ENCODE measurements around the gene MTHFD1. TPM values are rescaled to one million over a fixed set of nuclear protein-coding genes. Genes with fewer than 3 reads are reported as not detected.

Gene MTHFD1
- polyA plus RNA-seq, 1 of the 3 experiments (the other 2 are of a cell fraction) = 31.0 TPM

DNA sequence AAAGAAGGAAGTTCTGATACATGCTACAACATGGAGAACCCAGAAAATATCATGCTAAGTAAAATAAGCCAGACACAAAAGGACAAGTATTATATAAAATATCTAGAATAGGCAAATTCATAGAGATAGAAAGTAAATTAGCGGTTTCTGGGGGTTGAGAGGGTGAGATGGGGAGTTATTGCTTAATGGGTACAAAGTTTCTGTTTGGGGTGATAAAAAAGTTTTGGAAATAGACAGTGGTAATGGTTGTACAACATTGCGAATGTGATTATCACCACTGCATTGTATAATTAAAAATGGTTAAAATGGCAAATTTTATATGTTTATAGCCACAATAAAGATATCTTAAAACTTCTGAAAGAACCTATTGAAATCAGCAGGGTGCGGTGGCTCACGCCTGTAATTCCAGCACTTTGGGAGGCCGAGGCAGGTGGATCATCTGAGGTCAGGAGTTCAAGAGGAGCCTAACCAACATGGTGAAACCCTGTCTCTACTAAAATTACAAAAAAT is 100.5 kb downstream of the MTHFD1 start (continued):
- TF ChIP-seq, protein P1, sequence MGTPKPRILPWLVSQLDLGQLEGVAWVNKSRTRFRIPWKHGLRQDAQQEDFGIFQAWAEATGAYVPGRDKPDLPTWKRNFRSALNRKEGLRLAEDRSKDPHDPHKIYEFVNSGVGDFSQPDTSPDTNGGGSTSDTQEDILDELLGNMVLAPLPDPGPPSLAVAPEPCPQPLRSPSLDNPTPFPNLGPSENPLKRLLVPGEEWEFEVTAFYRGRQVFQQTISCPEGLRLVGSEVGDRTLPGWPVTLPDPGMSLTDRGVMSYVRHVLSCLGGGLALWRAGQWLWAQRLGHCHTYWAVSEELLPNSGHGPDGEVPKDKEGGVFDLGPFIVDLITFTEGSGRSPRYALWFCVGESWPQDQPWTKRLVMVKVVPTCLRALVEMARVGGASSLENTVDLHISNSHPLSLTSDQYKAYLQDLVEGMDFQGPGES (IDR thresholded peaks at IDR 0.05; ENCODE audit: low read depth, low read length) = no peak

DNA sequence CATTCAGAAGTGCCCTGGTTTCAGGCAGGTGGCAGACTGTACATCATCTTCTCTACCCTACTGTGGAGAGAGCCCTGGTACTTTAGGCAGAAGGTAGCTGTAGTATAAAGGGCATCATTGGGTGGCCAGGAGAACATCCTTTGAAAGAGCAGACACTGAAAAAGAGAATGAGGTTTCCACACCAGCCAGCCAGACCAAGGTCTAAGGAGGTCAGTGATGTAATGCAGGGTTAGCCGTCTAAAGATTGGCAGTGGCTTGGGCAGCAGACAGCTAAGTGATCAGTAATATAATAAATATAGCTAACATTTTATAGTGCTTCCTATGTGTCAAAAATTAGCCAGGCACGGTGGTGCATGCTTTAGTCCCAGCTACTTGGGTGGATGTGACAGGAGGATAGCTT is 103.5 kb downstream of the MTHFD1 start:
- Histone ChIP-seq H2AFZ (ENCODE audit: low read depth) (no peak overlapping the region), H3K27me3 (ENCODE audit: insufficient read depth) (no peaks in the 10 kb centered on the region), H3K36me3 (replicated peaks in 1 of 2; ENCODE audit: control insufficient read depth in 1 of 2, insufficient read depth in 2 of 2, low read length in 1 of 2) (peaks cover 25 to 31% of the 10 kb centered on the region in 2 experiments), H3K4me2 (no peak overlapping the region), H3K4me1 (ENCODE audit: control insufficient read depth in 1 of 2, insufficient read depth in 2 of 2, low read depth in 1 of 2, low read length in 1 of 2) (no peaks in the 10 kb centered on the region; a peak in 1 of 4 replicates), H3K79me2 (ENCODE audit: insufficient read depth) (0 out of 2 replicates have a peak, but pooled peaks cover 4% of the 10 kb centered on the region), H3F3A (replicated peaks; ENCODE audit: insufficient read depth) (no peaks in the 10 kb centered on the region), H3K9ac (no peak overlapping the region), H3K4me3 (ENCODE audit: low read depth in 2 of 2, low read length in 1 of 2) (no peak overlapping the region), H4K20me1 (ENCODE audit: insufficient read depth) (no peaks in the 10 kb centered on the region), H3K27ac (ENCODE audit: low read depth in 2 of 2, low read length in 1 of 2) (no peak overlapping the region), H3K9me3 (no peaks in the 10 kb centered on the region), H3K9me2 (no peaks in the 10 kb centered on the region)
- WGBS (ENCODE audit: low lambda C conversion rate) = 95% methylated on average over 2 of the region's 2 CpGs
- DNase-seq = no peak
- CTCF ChIA-PET = interaction anchor here (0.8 to 3.2 kb wide), 6 partner anchors 10 to 145 kb away, joined by 3 to 23 read pairs (median 4); no protein-coding TSS in a partner anchor
- TF ChIP-seq TAF1 (IDR thresholded peaks at IDR 0.05; ENCODE audit: borderline replicate concordance, low read depth, low read length) (no peak), SIN3A (IDR thresholded peaks at IDR 0.05; ENCODE audit: borderline replicate concordance, low read depth, low read length) (no peak), MXI1 (IDR thresholded peaks at IDR 0.05; ENCODE audit: low read depth, low read length) (no peak), FOSL2 (IDR thresholded peaks at IDR 0.05; ENCODE audit: borderline replicate concordance, low read depth) (no peak), MEF2A (IDR thresholded peaks at IDR 0.05; ENCODE audit: borderline replicate concordance, low read depth) (no peak), FOXM1 (IDR thresholded peaks at IDR 0.05; ENCODE audit: low read depth) (no peak), YY1 (IDR thresholded peaks at IDR 0.05; ENCODE audit: low read depth) (no peak)
- TF ChIP-seq, protein P2, sequence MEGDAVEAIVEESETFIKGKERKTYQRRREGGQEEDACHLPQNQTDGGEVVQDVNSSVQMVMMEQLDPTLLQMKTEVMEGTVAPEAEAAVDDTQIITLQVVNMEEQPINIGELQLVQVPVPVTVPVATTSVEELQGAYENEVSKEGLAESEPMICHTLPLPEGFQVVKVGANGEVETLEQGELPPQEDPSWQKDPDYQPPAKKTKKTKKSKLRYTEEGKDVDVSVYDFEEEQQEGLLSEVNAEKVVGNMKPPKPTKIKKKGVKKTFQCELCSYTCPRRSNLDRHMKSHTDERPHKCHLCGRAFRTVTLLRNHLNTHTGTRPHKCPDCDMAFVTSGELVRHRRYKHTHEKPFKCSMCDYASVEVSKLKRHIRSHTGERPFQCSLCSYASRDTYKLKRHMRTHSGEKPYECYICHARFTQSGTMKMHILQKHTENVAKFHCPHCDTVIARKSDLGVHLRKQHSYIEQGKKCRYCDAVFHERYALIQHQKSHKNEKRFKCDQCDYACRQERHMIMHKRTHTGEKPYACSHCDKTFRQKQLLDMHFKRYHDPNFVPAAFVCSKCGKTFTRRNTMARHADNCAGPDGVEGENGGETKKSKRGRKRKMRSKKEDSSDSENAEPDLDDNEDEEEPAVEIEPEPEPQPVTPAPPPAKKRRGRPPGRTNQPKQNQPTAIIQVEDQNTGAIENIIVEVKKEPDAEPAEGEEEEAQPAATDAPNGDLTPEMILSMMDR (IDR thresholded peaks at IDR 0.05) = no peak
- POLR2A ChIA-PET = interaction anchor here (1.7 kb wide), 1 partner anchor 9 kb away, joined by 3 read pairs; no protein-coding TSS in a partner anchor

DNA sequence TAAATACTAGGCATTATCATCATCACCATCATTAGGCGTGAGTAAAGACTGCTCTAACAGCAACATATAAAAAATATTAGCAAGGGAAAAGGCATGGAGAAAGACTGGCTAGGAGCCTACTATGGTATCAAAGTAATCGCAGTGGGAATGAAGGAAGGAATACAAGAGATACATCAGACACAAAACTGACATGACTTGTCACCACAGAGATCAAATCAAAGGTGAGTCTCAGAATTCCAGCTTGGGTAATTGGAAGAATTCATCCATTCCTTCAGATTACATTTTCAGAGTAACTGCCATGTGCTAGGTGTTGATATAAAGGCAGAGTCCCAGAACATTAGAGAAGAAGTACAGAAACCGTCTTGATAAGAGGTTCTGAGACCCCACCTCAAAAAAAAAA is 105.3 kb downstream of the MTHFD1 start:
- Histone ChIP-seq H3K9me3 (no peaks in the 10 kb centered on the region), H2AFZ (ENCODE audit: low read depth) (no peak overlapping the region), H3K9ac (no peak overlapping the region), H3F3A (replicated peaks; ENCODE audit: insufficient read depth) (no peaks in the 10 kb centered on the region), H3K27ac (ENCODE audit: low read depth in 2 of 2, low read length in 1 of 2) (no peak overlapping the region), H3K27me3 (ENCODE audit: insufficient read depth) (no peaks in the 10 kb centered on the region), H3K79me2 (ENCODE audit: insufficient read depth) (0 out of 2 replicates have a peak, but pooled peaks cover 4% of the 10 kb centered on the region), H3K4me2 (no peak overlapping the region), H3K4me1 (ENCODE audit: control insufficient read depth in 1 of 2, insufficient read depth in 2 of 2, low read depth in 1 of 2, low read length in 1 of 2) (no peaks in the 10 kb centered on the region; a peak in 1 of 4 replicates), H3K4me3 (ENCODE audit: low read depth in 2 of 2, low read length in 1 of 2) (no peak overlapping the region), H3K36me3 (replicated peaks in 1 of 2; ENCODE audit: control insufficient read depth in 1 of 2, insufficient read depth in 2 of 2, low read length in 1 of 2) (peaks cover 17 to 19% of the 10 kb centered on the region in 2 experiments), H4K20me1 (ENCODE audit: insufficient read depth) (no peaks in the 10 kb centered on the region), H3K9me2 (no peaks in the 10 kb centered on the region)
- DNase-seq = no peak
- CTCF ChIA-PET = interaction anchor here (1.3 to 3.4 kb wide), 2 partner anchors 15 to 17 kb away, joined by 6 to 22 read pairs; no protein-coding TSS in a partner anchor
- POLR2A ChIA-PET = no interaction called here
- WGBS (ENCODE audit: low lambda C conversion rate) = 92% methylated on average over 3 of the region's 3 CpGs
- no peak for TF ChIP-seq NFIC (IDR thresholded peaks at IDR 0.05; ENCODE audit: borderline replicate concordance)
- TF ChIP-seq, protein P3, sequence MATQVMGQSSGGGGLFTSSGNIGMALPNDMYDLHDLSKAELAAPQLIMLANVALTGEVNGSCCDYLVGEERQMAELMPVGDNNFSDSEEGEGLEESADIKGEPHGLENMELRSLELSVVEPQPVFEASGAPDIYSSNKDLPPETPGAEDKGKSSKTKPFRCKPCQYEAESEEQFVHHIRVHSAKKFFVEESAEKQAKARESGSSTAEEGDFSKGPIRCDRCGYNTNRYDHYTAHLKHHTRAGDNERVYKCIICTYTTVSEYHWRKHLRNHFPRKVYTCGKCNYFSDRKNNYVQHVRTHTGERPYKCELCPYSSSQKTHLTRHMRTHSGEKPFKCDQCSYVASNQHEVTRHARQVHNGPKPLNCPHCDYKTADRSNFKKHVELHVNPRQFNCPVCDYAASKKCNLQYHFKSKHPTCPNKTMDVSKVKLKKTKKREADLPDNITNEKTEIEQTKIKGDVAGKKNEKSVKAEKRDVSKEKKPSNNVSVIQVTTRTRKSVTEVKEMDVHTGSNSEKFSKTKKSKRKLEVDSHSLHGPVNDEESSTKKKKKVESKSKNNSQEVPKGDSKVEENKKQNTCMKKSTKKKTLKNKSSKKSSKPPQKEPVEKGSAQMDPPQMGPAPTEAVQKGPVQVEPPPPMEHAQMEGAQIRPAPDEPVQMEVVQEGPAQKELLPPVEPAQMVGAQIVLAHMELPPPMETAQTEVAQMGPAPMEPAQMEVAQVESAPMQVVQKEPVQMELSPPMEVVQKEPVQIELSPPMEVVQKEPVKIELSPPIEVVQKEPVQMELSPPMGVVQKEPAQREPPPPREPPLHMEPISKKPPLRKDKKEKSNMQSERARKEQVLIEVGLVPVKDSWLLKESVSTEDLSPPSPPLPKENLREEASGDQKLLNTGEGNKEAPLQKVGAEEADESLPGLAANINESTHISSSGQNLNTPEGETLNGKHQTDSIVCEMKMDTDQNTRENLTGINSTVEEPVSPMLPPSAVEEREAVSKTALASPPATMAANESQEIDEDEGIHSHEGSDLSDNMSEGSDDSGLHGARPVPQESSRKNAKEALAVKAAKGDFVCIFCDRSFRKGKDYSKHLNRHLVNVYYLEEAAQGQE (IDR thresholded peaks at IDR 0.05; ENCODE audit: low read depth, low read length) = no peak
- no peak for TF ChIP-seq MEF2A (IDR thresholded peaks at IDR 0.05; ENCODE audit: borderline replicate concordance, low read depth)
- TF ChIP-seq, protein P4, sequence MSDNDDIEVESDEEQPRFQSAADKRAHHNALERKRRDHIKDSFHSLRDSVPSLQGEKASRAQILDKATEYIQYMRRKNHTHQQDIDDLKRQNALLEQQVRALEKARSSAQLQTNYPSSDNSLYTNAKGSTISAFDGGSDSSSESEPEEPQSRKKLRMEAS (IDR thresholded peaks at IDR 0.05; ENCODE audit: low read depth) = no peak
- TF ChIP-seq, protein P5, sequence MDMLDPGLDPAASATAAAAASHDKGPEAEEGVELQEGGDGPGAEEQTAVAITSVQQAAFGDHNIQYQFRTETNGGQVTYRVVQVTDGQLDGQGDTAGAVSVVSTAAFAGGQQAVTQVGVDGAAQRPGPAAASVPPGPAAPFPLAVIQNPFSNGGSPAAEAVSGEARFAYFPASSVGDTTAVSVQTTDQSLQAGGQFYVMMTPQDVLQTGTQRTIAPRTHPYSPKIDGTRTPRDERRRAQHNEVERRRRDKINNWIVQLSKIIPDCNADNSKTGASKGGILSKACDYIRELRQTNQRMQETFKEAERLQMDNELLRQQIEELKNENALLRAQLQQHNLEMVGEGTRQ (IDR thresholded peaks at IDR 0.05; ENCODE audit: borderline replicate concordance, low read depth, low read length) = no peak
- no peak for TF ChIP-seq EZH2phosphoT487 (IDR thresholded peaks at IDR 0.05; ENCODE audit: borderline replicate concordance, low read depth)
- TF ChIP-seq TAF1 (IDR thresholded peaks at IDR 0.05; ENCODE audit: borderline replicate concordance, low read depth, low read length) = no peak
- TF ChIP-seq, protein P6, sequence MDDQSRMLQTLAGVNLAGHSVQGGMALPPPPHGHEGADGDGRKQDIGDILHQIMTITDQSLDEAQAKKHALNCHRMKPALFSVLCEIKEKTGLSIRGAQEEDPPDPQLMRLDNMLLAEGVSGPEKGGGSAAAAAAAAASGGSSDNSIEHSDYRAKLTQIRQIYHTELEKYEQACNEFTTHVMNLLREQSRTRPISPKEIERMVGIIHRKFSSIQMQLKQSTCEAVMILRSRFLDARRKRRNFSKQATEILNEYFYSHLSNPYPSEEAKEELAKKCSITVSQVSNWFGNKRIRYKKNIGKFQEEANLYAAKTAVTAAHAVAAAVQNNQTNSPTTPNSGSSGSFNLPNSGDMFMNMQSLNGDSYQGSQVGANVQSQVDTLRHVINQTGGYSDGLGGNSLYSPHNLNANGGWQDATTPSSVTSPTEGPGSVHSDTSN (IDR thresholded peaks at IDR 0.05) = no peak

Measured in SK-N-SH (cell line).